Heart right ventricle (tissue), 16 donors: ENCODE results near the gene RENBP. TPM values are rescaled to one million over a fixed set of nuclear protein-coding genes. Genes with fewer than 3 reads are reported as not detected.

ENCODE experiments used
- ATAC-seq, 8 donors: fragments of 200-7000 bp; cut with Tn5 transposase; one replicate each; pipeline ENCODE4 v1.9.1; 2020; ENCODE audit warnings: mild to moderate bottlenecking in 8 of 8, moderate library complexity in 8 of 8, moderate number of reproducible peaks in 1 of 8
- DNase-seq, 2 donors: peaks; one replicate each; pipeline ENCODE4 v3.0.0-alpha.2; 2020
- H3K27ac ChIP-seq, 10 donors: fragments of 200-600 bp; sonication (generic) in 2 of 10; one replicate each; pipeline versions ENCODE4 v1.5.0 to v1.8.0; 2020 to 2022; ENCODE audit warnings: mild to moderate bottlenecking in 3 of 10
- H3K27me3 ChIP-seq, 7 donors: fragments of 200-600 bp; one replicate each; pipeline ENCODE4 v1.8.0; 2021 to 2022; ENCODE audit warnings: mild to moderate bottlenecking in 2 of 7
- H3K36me3 ChIP-seq, 9 donors: fragments of 200-600 bp; sonication (generic) in 1 of 9; one replicate each; pipeline versions ENCODE4 v1.5.0 to v1.8.0; 2020 to 2022; ENCODE audit warnings: mild to moderate bottlenecking in 2 of 9
- H3K4me1 ChIP-seq, 9 donors: fragments of 200-600 bp; sonication (generic) in 1 of 9; one replicate each; pipeline versions ENCODE4 v1.5.0 to v1.8.0; 2020 to 2022; ENCODE audit warnings: mild to moderate bottlenecking in 4 of 9
- H3K4me3 ChIP-seq, 10 donors: fragments of 200-600 bp; sonication (generic) in 2 of 10; one replicate each; pipeline versions ENCODE4 v1.5.0 to v1.8.0; 2020 to 2022; ENCODE audit warnings: mild to moderate bottlenecking in 7 of 10, moderate library complexity in 2 of 10
- H3K9me3 ChIP-seq, 11 donors: fragments of 200-600 bp in 10 of 11; sonication (generic) in 2 of 11; one replicate each; pipeline versions ENCODE4 v1.5.0 to v1.8.0; 2013 to 2022; ENCODE audit warnings: mild to moderate bottlenecking in 2 of 11, control low read depth in 1 of 11, moderate library complexity in 1 of 11
- CTCF ChIP-seq, 9 donors: fragments of 200-600 bp; sonication (generic) in 2 of 9; IDR thresholded peaks; one replicate each; pipeline versions ENCODE4 v1.5.0 to v1.8.0; 2021 to 2022; ENCODE audit warnings: antibody characterized with exemption in 9 of 9, mild to moderate bottlenecking in 5 of 9, moderate library complexity in 1 of 9
- WGBS, 2 donors: extraction: QIAGEN DNeasy Blood & Tissue Kit; methylation state at CpG; one replicate each; pipeline ENCODE4 v1.1.7; 2013; ENCODE audit warnings: inconsistent platforms in 1 of 2; 5-methylcytosine and 5-hydroxymethylcytosine counted together
- intact Hi-C, 10 donors: fragments of 100-400 bp; cut with DNase I; formaldehyde crosslinking; loops; one replicate each; pipeline versions ENCODE4 v1.11.1 to v1.14.2; 2022
- polyA plus RNA-seq, 2 donors: library from polyadenylated mRNA; stranded (reverse); fragments of 200-250 nt; gene quantifications; one replicate each; pipeline ENCODE4 v1.2.3, GENCODE V29; 2013
- total RNA-seq, 10 donors: library from RNA; stranded (reverse); fragmentation: NEBNext Ultra II Directional in 3 of 10; extraction: Animal tissue kit (Norgen Biotek cat#: 25700) in 3 of 10; gene quantifications; one replicate each; pipeline versions ENCODE4 v1.2.1 to v1.2.4, GENCODE V29; 2021 to 2023
- donor health status: Arrhythmogenic right ventricular cardiomyopathy.
- donor health status: ischemic (EF 13 %, LVEDD 7.1; RV severe dilation, severe dysfunction).
- donor health status: healthy with polysubstance abuse.
- donor health status: DM: no; HTN: yes; CAD: no.
- donor health status: DM: no; HTN: no; CAD: no.
- donor health status: ischemic (EF 25% LVEDD 6.9; RV normal size, moderate dysfunction).
- donor health status: ischemic (EF 25% LVEDD 5.7; RV mildly dilated, moderate dysfunction).
- donor health status: healthy.
- donor health status: DM: yes; HTN: yes; CAD: no.
- donor health status: Ischemic cardiomyopathy.
- donor health status: ischemic (EF 35%, LVEDD 5.7; RV mildly dilated, moderate dysfunction).
- donor health status: nonischemic (EF 11% LVEDD 7.7; RV severe dilation, severe dysfunction).
- donor health status: DM: yes; HTN: yes; CAD: no.
- donor health status: PGD.
- donor health status: ischemic (EF 29% LVEDD 5.4; RV normal size, mild dysfunction).
- donor health status: nonischemic (EF 23%, LVEDD 6.1; RV moderate dilation, normal function).

Gene RENBP
- total and polyA plus RNA-seq, 12 donors, result 6.0 to 17.0 (median 9.6) TPM

- Histone ChIP-seq H3K36me3 (peaks cover 0 to 35% (median 0%) of the 10 kb centered on the region in 9 donors), H3K27ac (peak overlapping the region in 1 of 10 donors; percentile 26), H3K27me3 (peaks cover 0 to 41% (median 0%) of the 10 kb centered on the region in 7 donors), H3K9me3 (no peaks in the 10 kb centered on the region), H3K4me1 (peaks cover 0 to 23% (median 12%) of the 10 kb centered on the region in 9 donors), H3K4me3 (peak overlapping the region in 2 of 10 donors; percentile 23 to 51)
- intact Hi-C loops, result no loop called here
- WGBS, 2 donors, result 78 to 87% methylated on average over 23 to 27 of the region's 27 CpGs
- no peak for DNase-seq
- no peak for TF ChIP-seq CTCF (IDR thresholded peaks at IDR 0.05)
- no peak for ATAC-seq
Measured at GRCh38 chrX:153906126-153906917, 38.1 kb downstream of the RENBP start.

GRCh38 chrX:153905481-153906095, 38.9 kb downstream of the RENBP start:
- H3K9me3 ChIP-seq, result no peaks in the 10 kb centered on the region
- peaks cover 0 to 45% (median 0%) of the 10 kb centered on the region in 7 donors for H3K27me3 ChIP-seq
- H3K27ac ChIP-seq, result peak overlapping the region in 6 of 10 donors; percentile 55 to 79 (median 72)
- no peak for DNase-seq
- no peak for ATAC-seq
- intact Hi-C loops, result no loop called here
- H3K36me3 ChIP-seq, result peaks cover 0 to 29% (median 0%) of the 10 kb centered on the region in 9 donors
- H3K4me1 ChIP-seq, result peaks cover 0 to 31% (median 12%) of the 10 kb centered on the region in 9 donors
- no peak for TF ChIP-seq CTCF (IDR thresholded peaks at IDR 0.05)
- peak overlapping the region in 9 of 10 donors; percentile 23 to 55 (median 43) for H3K4me3 ChIP-seq
- 71 to 90% methylated on average over 27 to 32 of the region's 32 CpGs for WGBS, 2 donors

GRCh38 chrX:153903991-153904957, 40.2 kb downstream of the RENBP start, which contains the start of gene AVPR2:
AVPR2 (plus strand) TSS chrX:153904673; CDS start chrX:153905146, 473 bp downstream.
- WGBS, 2 donors, result 36 to 59% methylated on average over 17 to 24 of the region's 26 CpGs

More at GRCh38 chrX:153903991-153904957, 40.2 kb downstream of the RENBP start, which contains the start of gene AVPR2:
- Histone ChIP-seq H3K27me3 (peaks cover 0 to 52% (median 0%) of the 10 kb centered on the region in 7 donors), H3K4me1 (peaks cover 0 to 34% (median 12%) of the 10 kb centered on the region in 9 donors), H3K9me3 (no peaks in the 10 kb centered on the region), H3K27ac (peak within 1 kb of the TSS; percentile 30 to 79 (median 62)), H3K4me3 (peak within 1 kb of the TSS; percentile 18 to 55 (median 38)), H3K36me3 (peaks cover 0 to 18% (median 0%) of the 10 kb centered on the region in 9 donors)
- intact Hi-C loops, result no loop called here
- DNase-seq (peak; percentile 40 to 48), ATAC-seq (peak; percentile 7 to 77 (median 70))
- no peak for TF ChIP-seq CTCF (IDR thresholded peaks at IDR 0.05)
